HL-60 (cell line): ENCODE results near the gene LAMA3.

ENCODE experiments used
- DNase-seq, 2 experiments: peaks; one replicate each; pipeline ENCODE4 v3.0.0-alpha.2; 2010 to 2020; ENCODE audit warnings: low read depth in 1 of 2, low spot score in 1 of 2
- H3K27ac ChIP-seq: fragments of 250-450 bp; sonication (Bioruptor Pico); replicated peaks from 2 replicates; pipeline ENCODE4 v1.5.1; 2020; ENCODE audit warnings: mild to moderate bottlenecking, moderate library complexity
- H3K27me3 ChIP-seq: fragments of 250-450 bp; sonication (Bioruptor Pico); 2 replicates; pipeline ENCODE4 v1.5.1; 2021; ENCODE audit warnings: mild to moderate bottlenecking, moderate library complexity; ENCODE audit not compliant: insufficient read depth, poor library complexity, severe bottlenecking
- H3K4me3 ChIP-seq: replicated peaks from 2 replicates; pipeline ENCODE4 v1.5.1; 2011; ENCODE audit warnings: mild to moderate bottlenecking, control low read depth, low read length; ENCODE audit not compliant: insufficient read depth
- GABPA ChIP-seq: IDR thresholded peaks from 2 replicates; pipeline ENCODE4 v1.6.1; 2012; ENCODE audit warnings: low read depth
- POLR2AphosphoS5 ChIP-seq: IDR thresholded peaks from 2 replicates; pipeline ENCODE4 v1.6.1; 2012; ENCODE audit warnings: low read depth
- REST ChIP-seq: IDR thresholded peaks from 2 replicates; pipeline ENCODE4 v1.6.1; 2012; ENCODE audit warnings: low read depth; ENCODE audit not compliant: insufficient replicate concordance
- SPI1 ChIP-seq: IDR thresholded peaks from 2 replicates; pipeline ENCODE4 v1.6.1; 2012; ENCODE audit warnings: low read depth, mild to moderate bottlenecking, borderline replicate concordance
- TF ChIP-seq, protein P1 (sequence below): IDR thresholded peaks from one replicate; pipeline ENCODE4 v1.5.1; 2011; ENCODE audit warnings: low read length, control low read depth, inconsistent platforms; ENCODE audit not compliant: insufficient read depth

LAMA3 gene

GRCh38 chr18:23646282-23646681 lies 43.0 kb upstream of the LAMA3 start:
- peaks cover 3% of the 10 kb centered on the region for H3K27me3 ChIP-seq
- DNase-seq: no peak
- no peak overlapping the region for H3K27ac ChIP-seq
- TF ChIP-seq POLR2AphosphoS5 (no peak), REST (no peak), SPI1 (no peak), GABPA (no peak)
- TF ChIP-seq, protein P1, sequence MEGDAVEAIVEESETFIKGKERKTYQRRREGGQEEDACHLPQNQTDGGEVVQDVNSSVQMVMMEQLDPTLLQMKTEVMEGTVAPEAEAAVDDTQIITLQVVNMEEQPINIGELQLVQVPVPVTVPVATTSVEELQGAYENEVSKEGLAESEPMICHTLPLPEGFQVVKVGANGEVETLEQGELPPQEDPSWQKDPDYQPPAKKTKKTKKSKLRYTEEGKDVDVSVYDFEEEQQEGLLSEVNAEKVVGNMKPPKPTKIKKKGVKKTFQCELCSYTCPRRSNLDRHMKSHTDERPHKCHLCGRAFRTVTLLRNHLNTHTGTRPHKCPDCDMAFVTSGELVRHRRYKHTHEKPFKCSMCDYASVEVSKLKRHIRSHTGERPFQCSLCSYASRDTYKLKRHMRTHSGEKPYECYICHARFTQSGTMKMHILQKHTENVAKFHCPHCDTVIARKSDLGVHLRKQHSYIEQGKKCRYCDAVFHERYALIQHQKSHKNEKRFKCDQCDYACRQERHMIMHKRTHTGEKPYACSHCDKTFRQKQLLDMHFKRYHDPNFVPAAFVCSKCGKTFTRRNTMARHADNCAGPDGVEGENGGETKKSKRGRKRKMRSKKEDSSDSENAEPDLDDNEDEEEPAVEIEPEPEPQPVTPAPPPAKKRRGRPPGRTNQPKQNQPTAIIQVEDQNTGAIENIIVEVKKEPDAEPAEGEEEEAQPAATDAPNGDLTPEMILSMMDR: no peak
- no peak overlapping the region for H3K4me3 ChIP-seq

DNA sequence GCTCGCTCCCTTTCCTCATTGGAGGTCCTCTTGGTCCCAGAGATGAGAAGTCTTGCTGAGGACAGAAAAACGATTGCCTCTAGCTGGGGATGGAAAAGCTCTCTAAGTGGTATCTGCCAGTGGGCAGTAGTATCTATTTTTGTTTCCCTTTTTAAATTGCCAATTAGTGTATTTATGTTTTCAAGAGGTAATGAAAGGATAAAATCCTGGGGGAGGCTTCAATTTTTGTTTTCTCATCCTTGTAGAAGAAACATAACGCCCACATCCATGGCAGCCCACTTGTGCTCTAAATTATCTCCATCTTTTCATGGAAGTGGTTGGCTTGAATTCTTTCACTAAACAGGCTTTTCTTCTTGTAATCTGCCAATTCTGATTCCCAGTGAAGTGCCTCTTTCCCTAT lies 40.8 kb upstream of the LAMA3 start:
- no peak for DNase-seq
- Histone ChIP-seq H3K27ac (no peak overlapping the region), H3K27me3 (peaks cover 3% of the 10 kb centered on the region), H3K4me3 (no peak overlapping the region)
- TF ChIP-seq REST: no peak
- no peak for TF ChIP-seq GABPA
- TF ChIP-seq, protein P1: no peak
- TF ChIP-seq SPI1: no peak
- TF ChIP-seq POLR2AphosphoS5: no peak

DNA sequence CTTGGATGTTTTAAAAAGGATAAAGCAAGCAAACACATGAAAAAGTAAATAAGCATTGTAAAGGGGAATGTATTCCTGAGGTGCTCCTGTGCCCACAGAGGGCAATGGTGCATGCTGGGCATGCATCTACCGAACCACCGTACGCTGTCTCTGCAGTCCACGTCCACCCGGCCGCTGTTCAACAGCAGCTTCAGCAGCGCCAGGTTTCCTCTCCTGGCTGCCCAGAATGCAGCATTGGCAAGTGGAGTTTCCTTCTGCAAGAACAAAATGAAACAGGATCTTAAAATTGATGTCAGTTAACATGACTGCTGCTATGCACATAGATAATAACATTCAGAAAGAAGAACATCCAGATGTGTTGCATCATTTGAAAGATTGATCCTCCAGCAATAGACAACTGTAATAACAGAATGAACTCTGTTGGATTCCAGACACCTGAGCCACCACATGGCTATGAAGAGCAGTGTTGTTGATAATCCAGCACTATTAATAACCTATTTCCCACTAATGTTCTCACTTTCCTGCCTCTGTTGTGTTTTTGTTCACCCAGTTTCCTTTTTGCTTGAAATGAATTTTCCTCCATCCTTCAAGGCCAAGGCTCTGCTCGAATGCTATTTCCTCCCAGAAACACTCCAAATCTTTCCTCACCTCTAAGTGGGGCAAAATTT lies 40.2 kb upstream of the LAMA3 start:
- no peak for TF ChIP-seq POLR2AphosphoS5
- TF ChIP-seq, protein P1: no peak
- no peak for TF ChIP-seq SPI1
- TF ChIP-seq GABPA: no peak
- no peak for TF ChIP-seq REST

More for the DNA sequence above, 40.2 kb upstream of the LAMA3 start:
- no peak overlapping the region for H3K4me3 ChIP-seq
- H3K27me3 ChIP-seq: peaks cover 3% of the 10 kb centered on the region
- DNase-seq: no peak
- H3K27ac ChIP-seq: no peak overlapping the region
